HG03520 (cell line): ENCODE measurements around the gene TANGO2.

Experiments used
- ATAC-seq: cut with Tn5 transposase; IDR thresholded peaks from one replicate; pipeline ENCODE4 v1.9.1; 2021; ENCODE audit warnings: mild to moderate bottlenecking, moderate library complexity; ENCODE audit not compliant: unreplicated experiment

Gene TANGO2

DNA sequence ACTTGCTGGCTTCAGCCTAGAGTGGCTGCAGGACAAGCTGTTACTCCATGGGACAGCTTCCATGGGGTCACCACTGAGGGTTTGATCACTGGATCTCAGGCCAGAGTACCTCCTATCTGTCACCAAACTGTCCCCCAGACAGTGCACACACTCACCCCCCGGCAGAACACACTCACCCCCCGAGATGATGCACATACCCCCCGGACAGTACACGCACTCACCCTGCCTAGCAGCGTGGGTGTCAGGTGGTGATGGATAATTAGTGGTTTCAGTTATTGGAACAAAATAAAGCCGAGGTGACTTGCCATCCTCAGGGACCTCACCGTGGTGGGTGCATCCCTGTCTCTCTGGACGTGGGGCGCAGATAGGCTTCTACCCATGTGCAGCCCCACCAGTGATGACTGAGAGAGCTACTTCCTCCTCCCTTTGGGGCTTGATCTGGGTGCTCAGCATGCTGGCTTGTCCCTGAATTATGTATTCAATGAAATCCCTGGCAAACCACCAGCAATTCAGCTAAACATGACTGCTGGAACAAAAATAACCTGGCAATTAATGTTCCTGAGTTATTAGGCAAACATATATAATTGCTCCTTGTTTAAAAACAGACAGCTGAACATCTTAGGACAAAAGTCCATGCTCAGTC lies 18.9 kb downstream of the TANGO2 start:
- ATAC-seq: no peak

DNA sequence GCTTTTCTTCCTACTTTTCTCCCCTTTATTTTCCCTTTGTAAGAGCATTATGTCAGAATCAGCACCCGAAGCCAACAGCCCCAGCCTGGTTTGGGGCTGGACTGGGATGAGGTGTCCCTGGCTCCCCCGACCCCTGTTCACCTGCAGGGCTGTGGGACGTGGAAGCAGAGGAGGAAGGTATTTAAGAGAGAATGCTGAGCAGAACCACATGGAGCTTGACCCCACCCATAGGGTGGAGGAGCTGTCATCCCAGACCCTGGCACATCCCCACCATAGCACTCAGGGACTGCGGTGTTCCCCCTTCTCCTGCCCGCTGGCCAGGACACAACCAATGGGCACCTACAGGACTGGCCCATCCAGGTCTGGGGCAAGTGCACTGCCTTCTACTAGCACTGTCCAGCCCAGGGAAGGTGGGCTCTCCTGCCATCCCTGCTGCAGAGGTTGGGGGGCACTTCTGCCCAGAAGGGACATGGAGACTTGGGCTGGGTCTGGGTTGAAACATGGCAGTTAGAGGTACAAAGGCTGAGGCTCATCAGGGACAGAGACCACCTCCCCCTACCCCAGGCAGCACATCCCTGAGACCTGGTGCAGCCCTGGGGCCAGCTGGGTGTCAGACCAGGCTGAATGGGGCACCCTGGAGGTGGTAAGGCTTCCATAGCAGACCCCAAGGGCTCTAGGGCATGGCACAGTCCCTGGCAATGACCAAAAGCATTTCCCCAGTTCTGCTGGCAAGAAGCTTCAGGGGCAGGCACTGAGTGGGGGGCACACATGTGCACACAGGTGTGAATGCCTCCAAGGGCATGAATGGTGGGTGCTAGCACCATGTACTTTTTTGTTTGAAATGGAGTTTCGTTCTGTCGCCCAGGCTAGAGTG lies 19.7 kb downstream of the TANGO2 start:
- ATAC-seq: no peak

DNA sequence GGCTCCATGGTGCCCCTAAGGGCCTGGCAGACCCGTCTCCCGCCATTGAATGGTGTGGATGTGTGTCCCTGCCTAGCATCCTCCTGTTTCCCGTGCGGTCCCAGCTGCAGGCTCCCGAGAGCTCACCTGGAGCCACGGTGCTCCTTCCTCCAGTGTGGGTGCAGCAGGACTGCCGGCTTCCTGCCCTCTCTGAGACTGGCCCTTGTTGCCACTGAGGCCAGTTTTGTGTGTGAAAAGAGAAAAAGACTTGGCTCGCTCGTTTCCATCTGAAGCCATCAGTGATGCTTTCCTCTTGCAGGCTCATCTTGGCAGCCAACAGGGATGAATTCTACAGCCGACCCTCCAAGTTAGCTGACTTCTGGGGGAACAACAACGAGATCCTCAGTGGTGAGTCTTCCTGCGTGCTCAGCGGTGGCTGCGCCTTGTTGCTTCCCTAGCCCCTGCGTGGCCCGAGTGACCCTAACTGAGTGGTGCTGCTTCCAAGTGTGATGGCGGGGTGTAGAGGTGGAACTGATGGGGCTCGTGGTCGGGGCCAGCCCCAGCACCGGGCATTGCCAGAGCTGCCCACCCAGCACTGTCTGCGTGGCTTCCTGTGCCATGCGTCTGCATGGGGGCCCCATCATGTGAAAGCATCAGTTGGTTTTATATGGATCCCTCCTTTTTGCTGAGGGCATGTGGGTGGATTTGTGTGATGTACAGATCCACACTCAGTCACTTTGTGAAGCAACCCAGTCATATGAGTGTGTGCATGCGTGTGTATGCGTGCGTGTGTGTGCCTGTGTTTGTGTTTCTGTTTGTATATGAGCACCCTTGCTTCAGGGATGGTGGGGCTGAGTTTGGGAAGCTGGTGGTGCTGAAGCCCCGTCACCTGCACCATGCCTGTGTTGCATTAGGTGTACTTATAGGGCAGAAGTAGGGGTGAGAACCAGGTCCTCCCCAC lies 22.4 kb downstream of the TANGO2 start:
- no peak for ATAC-seq

DNA sequence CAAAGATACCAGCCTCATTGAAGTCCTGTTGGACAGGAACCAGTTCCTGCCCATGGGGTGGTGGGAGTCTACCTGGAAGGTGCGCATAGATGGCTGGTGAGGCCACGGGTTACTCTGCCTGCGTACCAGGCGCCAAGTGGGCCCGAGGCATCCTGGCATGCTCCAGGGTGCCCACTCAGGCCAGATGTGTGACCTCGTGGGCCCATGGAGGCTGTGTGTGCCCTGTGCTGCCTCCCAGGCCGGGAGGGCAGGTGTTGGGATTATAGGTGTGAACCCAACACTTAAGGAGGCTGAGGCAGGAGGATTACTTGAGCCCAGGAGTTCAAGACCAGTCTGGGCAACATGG lies 23.1 kb downstream of the TANGO2 start:
- no peak for ATAC-seq

DNA sequence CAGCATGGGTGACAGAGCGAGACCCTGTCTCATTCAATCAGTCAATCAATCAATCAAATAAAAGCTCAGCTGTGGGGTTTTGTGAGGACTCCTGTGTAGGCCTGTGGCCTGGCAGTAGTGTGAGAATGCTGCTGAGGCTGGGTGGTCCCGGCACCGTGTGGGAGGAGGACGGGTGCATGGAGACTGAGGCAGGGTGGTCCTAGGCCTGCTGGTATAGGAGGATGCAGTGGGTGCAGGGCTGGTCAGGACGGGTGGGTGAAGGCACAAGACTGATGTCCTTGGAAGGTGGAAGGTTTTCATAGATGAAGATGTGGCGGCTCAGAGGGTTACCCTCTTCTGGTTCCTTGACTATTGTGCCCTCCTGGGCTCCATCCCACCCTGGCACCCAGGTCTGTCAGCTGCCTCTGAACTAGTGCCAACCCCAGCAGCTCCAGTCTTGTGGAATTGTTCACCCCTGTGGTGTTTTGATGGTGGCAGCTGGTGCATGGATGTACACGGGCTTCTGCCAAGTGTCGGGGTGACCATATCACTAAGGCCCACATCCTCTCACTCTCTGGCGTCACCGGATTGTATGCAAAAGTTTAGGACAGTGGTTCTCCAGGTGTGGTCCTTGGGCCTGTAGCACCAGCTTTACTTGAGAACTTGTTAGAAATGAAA lies 23.7 kb downstream of the TANGO2 start:
- no peak for ATAC-seq

DNA sequence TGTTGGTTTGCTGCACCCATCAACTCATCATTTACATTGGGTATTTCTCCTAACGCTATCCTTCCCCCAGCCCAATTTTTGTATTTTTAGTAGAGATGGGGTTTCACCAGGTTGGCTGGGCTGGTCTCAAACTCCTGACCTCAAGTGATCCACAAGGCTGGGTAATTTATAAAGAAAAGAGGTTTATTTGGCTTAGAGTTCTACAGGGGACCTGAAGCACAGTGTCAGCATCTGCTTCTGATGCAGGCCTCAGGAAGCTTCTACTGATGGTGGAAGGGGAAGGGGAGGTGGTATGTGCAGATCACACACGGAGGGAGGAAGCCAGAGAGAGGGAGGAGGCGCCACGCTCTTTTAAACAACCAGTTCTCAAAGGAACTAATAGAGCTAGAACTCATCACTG lies 25.8 kb downstream of the TANGO2 start:
- no peak for ATAC-seq

DNA sequence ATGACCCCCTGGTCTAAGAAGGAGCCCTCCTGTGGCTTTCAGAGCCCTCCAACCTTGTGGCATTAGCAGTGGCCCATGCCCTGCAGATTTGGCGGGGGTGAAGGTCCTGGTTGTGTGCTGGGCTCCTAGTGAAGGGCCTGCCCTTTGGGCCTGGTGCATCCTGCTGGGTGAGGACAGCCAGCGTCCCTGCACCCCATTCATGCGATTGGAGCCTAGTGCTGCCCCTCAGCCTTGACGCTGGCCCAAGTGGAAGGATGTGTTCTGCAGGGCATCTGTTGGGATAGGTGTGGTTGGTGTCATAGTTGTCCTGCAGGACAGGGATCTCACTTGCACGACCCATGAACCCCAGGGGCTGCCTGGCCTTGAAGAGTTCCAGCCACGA lies 31.0 kb downstream of the TANGO2 start:
- no peak for ATAC-seq

DNA sequence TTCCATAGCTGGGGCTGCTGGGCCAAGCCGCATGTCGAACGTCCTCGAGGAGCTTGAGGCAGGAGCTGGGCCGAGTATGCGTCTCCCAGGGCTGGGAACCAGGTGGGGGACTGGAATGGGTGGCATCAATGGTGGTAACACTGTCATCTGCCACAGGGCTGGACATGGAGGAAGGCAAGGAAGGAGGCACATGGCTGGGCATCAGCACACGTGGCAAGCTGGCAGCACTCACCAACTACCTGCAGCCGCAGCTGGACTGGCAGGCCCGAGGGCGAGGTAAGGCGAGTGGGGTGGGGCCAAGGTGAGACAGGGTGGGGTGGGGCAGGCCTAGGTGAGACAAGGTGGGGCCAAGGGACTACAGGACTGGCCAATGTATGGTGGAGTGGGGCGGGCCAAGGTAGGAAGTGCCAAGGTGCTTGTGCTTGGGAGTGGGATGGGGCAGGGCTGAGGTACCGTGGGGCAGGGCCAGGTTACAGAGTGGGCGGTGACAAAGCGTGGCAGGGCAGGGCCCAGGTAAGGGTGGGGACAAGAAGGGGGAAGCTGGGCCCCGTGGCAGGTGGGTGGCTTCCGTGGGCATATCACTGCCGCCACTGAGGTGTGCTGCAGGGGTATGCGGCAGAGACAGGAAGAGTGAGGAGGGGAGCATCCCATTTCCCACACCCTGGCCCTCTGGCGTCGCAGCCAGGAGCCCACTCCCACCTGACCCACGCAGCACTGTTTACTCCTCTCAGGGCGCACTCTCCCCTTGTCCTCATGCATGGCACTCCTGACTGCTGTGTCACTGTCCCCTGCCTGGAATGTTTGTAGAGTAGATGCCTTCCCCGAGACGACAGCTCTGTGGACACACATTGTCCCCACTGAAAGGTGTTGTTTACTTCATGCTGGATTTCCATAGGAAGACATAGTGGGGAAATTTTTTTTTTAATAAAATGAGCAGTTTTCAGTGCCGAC lies 31.7 kb downstream of the TANGO2 start:
- no peak for ATAC-seq

DNA sequence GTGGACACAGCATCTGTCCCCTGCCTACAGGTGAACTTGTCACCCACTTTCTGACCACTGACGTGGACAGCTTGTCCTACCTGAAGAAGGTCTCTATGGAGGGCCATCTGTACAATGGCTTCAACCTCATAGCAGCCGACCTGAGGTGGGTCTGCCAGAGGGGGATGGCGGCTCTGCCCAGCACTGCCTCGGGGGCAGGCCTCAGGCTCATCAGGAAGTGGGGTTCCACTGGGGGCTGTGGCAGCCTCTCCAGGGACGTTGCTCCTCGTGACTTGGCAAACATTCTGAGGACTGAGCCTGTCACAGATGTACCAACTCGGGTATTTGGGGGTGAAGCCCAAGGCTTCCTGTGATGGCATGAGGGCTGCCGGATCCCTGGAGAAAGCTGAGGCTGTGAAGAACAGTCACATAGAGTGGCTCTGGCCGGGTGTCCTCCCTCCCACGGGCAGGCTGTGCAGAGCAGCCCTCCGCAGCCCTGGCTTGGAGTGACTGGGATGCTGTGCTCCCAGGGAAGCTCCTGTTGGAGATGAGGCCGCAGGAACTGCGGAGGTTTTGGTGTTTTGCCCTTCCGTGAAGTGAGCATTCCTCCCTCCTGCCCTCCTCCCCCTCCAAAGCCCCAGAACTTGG lies 32.6 kb downstream of the TANGO2 start:
- ATAC-seq: no peak

DNA sequence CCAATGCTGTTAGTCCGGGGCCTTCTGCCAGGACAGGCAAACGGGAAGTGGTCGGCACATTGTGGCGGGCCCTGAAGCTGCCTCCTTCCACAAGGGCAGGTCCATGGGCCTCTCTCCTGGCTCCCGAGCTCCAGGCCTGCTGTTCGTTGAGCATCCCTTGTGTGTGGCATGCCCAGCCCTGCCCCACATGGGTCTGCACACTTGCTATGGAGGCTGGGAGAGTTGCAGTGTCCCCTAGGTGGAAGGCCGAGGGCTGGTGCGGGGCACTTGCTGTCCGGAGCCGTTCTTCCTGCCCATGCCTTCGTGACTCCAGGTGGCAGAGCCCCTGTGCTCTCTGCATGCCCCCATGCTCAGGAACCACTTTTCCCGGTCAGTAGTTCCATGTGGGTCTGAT lies 33.1 kb downstream of the TANGO2 start:
- no peak for ATAC-seq

DNA sequence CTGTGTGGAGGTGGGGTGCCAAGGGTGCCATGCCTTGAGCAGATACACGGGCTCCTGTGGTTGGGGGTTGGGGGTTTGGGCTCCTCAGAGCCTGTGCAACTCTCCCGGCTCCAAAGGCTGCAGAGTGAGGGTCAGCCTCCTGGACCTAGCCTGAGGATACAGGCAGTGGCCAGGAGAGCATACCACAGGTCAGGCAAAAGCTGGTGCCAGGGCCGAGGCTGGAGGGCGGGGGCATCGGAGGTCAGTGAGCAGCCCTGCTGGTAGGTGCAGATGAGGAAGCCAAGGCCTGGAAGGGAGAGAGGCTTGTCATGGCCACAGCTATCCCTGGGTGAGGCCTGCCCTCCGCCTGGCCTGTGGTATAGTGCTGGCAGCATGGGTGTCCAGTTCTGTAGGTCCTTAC lies 33.6 kb downstream of the TANGO2 start:
- no peak for ATAC-seq

DNA sequence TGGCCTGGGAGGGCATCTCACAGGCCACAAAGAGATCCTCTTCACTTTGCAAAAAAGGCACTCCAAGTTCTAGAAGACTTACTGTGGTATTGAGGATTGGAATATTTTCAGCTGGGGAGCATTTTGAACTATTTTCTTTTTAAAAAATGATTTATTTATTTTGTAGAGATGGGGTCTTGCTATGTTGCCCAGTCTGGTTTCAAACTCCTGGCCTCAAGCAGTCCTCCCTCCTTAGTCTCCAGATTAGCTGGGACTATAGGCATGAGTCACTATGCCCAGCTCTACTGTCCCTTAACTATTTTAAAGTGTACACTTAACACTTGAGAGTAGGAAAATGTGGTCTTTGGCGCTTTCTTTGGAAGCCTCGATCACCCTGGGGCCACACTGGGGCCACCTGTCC lies 34.2 kb downstream of the TANGO2 start:
- no peak for ATAC-seq

DNA sequence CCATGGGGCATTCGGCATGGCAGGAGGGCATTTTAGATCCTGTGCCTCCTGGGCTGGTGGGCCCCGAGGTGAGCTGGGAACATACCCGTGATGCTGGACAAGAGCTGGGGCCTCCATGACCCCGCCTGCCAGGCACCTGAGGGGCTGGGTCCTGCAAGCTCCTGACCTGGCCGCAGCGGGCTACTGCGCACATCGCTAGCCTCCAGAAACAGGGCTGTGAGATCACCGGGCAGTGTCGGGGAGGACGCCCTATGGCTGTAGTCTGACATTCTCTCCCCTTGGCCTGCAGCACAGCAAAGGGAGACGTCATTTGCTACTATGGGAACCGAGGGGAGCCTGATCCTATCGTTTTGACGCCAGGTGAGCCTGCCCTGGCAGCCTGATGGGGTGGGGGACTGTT lies 34.7 kb downstream of the TANGO2 start:
- no peak for ATAC-seq

DNA sequence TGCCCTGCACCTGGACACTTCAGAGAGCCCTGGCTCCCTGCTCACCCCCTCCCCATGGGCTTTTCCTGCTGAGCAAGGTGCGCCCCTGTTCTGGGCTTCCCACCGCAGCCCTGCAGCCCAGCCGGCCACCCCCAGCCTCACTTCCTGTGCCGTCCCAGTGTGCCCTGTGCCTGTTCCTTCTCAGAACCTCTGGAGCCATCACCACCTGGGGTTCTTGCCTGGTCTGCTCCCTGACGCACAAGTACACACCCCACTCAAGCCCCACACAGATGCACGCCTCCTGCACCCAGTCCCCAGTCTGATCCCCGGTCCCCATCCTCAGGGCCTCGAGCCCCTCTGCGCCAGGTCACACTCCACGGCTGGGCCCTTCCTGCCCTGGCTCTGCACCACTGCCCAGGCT lies 35.3 kb downstream of the TANGO2 start:
- ATAC-seq: no peak

DNA sequence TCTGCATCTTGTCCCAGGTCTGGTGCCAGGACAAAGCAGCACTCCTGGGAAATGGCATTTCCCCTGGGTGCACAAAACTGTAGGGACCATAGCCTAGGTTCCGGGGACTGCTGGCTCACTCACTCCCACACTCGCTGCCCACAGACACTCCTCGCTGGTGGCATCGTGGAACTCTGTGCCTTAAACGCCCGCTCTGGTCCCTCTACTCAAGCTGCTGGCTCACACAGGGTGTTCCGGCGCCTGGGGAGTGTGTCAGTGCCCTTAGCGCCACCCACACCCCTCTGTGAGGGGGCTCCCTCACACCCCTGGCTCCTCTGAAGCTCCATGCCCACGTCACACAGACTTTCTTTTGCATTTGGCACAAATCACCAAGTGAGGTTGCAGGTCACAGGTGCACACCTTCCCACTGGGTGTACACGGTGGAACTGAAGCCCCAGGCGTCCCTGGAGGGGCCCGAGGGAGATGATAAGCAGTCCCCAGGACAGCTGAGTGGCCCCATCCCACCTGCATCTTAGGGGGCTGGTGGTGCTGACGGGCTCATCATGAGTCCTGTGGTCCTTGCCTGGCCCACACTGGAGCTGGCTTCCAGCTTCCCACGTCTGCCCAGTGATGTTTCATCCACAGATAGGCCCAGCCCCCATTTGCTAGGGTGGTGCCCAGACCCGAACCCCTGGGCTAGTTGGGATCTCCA lies 35.9 kb downstream of the TANGO2 start:
- ATAC-seq: no peak

DNA sequence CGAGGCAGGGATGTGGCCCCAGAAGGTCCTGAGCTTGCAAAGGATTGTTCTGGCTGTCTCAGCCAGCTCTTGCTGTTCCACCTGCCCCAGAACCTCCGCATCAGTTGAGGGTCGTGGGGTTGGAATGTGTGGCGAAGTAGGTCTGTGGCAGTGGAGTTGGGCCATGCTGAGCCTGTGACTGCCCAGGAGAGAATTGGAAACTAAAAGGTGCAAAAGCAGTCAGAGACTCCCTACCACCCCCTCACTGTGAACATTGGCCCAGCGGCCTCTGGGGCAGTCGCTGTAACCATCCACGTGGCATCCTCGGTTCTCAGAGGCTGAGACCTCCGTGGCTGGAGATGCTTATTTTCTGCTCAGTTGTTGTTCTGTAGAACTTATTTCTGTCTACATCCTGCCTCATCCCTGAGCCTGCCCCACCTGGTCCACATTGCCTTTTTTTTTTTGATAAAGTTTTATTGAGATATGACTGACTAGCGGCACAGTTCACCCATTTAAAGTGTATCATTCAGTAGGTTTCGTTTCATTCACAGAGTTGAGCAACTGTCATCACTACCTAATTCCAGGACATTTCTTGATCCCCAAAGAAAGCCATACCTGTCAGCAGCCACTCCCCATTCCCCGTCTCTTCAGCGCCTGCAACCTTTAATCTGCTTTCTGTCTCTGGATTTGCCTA lies 36.8 kb downstream of the TANGO2 start:
- no peak for ATAC-seq

DNA sequence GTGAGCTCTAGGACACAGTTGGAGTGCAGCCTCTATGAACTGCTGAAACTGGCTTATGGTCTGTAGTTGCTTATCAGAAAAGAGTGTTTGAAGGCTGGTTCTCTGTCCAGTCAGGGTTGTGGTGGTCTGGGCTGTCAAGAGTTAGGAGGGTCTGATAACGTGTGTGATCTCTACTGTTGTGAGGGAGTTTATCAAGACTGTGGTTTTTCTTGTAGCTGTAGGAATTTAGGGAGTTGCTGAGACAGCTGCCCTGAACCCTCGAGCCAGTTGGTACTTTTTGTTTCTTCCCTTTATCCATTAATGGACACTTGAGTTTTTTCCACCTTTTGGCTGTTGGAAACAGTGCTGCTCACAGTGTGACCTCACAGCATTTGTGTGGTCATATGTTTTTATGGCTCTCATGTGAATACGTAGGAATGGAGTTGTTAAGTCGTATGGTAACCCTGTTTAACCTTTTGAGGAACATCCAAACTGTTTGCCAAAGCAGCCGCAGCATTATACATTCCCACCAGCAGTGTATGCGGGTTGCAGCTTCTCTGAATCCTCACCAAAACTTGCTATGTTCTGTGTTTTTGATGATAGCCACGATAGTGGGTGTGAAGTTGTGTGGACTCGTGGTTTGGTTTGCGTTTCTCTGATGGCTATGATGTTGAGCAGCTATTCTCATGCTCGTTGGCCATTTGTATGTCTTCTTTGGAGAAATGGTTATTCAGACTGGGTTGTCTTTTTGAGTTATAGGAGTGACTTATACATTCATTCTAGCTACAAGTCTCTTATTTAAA lies 38.3 kb downstream of the TANGO2 start:
- ATAC-seq: no peak
